Natural killer cell (primary cell): ENCODE results near the gene SERPINE2. TPM values are rescaled to one million over a fixed set of nuclear protein-coding genes. Genes with fewer than 3 reads are reported as not detected.

Experiments used
- ATAC-seq, 3 donors: fragments of 150-1000 bp in 2 of 3; fragments of 200-7000 bp in 1 of 3; cut with Tn5 transposase; 1 replicate in 1 of 3; 2 replicates in 2 of 3; pipeline ENCODE4 v1.10.0; 2021; ENCODE audit warnings: mild to moderate bottlenecking in 2 of 3, moderate library complexity in 2 of 3
- DNase-seq, 2 donors: peaks; one replicate each; pipeline versions ENCODE4 v3.0.0 to v3.0.0-alpha.2; 2013 to 2021; ENCODE audit warnings: mixed read lengths in 1 of 2
- H3K27ac ChIP-seq: one replicate; pipeline ENCODE4 v1.5.1; 2013; ENCODE audit warnings: mild to moderate bottlenecking, low read length
- H3K27me3 ChIP-seq: one replicate; pipeline ENCODE4 v1.6.1; 2013; ENCODE audit warnings: low read length; ENCODE audit not compliant: control insufficient read depth, insufficient read depth
- H3K36me3 ChIP-seq: one replicate; pipeline ENCODE4 v1.6.1; 2013; ENCODE audit warnings: low read length; ENCODE audit not compliant: control insufficient read depth, insufficient read depth
- H3K4me1 ChIP-seq: one replicate; pipeline ENCODE4 v1.6.1; 2013; ENCODE audit warnings: low read length; ENCODE audit not compliant: control insufficient read depth, insufficient read depth
- H3K4me3 ChIP-seq: one replicate; pipeline ENCODE4 v1.5.1; 2013; ENCODE audit warnings: low read length
- H3K9me3 ChIP-seq: one replicate; pipeline ENCODE4 v1.6.1; 2013; ENCODE audit warnings: low read length; ENCODE audit not compliant: control insufficient read depth, insufficient read depth
- H3K27ac Mint-ChIP-seq, 2 donors: one replicate each; pipeline ENCODE4 v1.8.0; 2022; ENCODE audit warnings: mild to moderate bottlenecking in 2 of 2, mixed read lengths in 2 of 2, moderate library complexity in 1 of 2
- H3K27me3 Mint-ChIP-seq, 2 donors: one replicate each; pipeline ENCODE4 v1.8.0; 2022; ENCODE audit warnings: low read depth in 2 of 2, mixed read lengths in 2 of 2
- H3K36me3 Mint-ChIP-seq: one replicate; pipeline ENCODE4 v1.8.0; 2022; ENCODE audit warnings: mixed read lengths
- H3K4me1 Mint-ChIP-seq, 2 donors: one replicate each; pipeline ENCODE4 v1.8.0; 2022; ENCODE audit warnings: mixed read lengths in 2 of 2
- H3K4me3 Mint-ChIP-seq: one replicate; pipeline ENCODE4 v1.8.0; 2022; ENCODE audit warnings: mild to moderate bottlenecking, moderate library complexity, mixed read lengths
- H3K9me3 Mint-ChIP-seq, 2 donors: one replicate each; pipeline ENCODE4 v1.8.0; 2022; ENCODE audit warnings: mixed read lengths in 2 of 2
- WGBS: methylation state at CpG from one replicate; pipeline ENCODE4 v1.1.7; 2013; ENCODE audit warnings: missing lambda C conversion rate; ENCODE audit not compliant: insufficient coverage; 5-methylcytosine and 5-hydroxymethylcytosine counted together
- intact Hi-C: fragments of 100-400 bp; cut with micrococcal nuclease; formaldehyde crosslinking; loops from one replicate; pipeline ENCODE4 v1.14.2; 2022
- total RNA-seq, 4 donors: library from RNA; stranded (reverse); fragments of 120-200 nt in 1 of 4; gene quantifications; one replicate each; pipeline versions ENCODE4 v1.2.3 to v1.2.4, GENCODE V29; 2013 to 2022
- TF ChIP-seq, protein P1 (sequence below): fragments of 200-600 bp; IDR thresholded peaks from one replicate; pipeline ENCODE4 v1.8.0; 2022; ENCODE audit warnings: antibody characterized with exemption

The SERPINE2 gene
- total RNA-seq, 3 donors from 2014 or later (not counting 1 experiment from before 2014, with no cell fraction given) = 3.5 to 14.6 (median 8.4) TPM

DNA sequence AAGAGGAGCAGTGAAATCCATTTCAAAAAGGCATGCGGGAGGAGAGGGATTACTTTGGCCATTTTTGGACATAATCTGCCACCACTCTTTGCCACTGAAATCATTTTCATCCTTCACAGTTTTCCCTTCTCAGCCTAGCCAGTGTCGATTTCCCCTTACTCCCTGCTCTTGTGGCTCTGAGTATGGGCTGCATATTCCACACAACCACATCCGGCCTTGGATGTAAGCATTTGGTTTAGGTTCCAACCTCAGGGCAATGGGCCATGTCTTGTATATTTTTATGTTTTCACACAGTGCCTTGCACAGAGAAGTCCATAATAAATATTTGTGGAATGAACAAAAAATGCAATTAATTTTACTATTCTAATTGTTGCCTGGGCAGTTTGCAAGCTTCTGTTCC, 7.7 kb upstream of the SERPINE2 start:
- TF ChIP-seq, protein P1, sequence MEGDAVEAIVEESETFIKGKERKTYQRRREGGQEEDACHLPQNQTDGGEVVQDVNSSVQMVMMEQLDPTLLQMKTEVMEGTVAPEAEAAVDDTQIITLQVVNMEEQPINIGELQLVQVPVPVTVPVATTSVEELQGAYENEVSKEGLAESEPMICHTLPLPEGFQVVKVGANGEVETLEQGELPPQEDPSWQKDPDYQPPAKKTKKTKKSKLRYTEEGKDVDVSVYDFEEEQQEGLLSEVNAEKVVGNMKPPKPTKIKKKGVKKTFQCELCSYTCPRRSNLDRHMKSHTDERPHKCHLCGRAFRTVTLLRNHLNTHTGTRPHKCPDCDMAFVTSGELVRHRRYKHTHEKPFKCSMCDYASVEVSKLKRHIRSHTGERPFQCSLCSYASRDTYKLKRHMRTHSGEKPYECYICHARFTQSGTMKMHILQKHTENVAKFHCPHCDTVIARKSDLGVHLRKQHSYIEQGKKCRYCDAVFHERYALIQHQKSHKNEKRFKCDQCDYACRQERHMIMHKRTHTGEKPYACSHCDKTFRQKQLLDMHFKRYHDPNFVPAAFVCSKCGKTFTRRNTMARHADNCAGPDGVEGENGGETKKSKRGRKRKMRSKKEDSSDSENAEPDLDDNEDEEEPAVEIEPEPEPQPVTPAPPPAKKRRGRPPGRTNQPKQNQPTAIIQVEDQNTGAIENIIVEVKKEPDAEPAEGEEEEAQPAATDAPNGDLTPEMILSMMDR = no peak
- H3K9me3 ChIP-seq = no peaks in the 10 kb centered on the region
- no peak overlapping the region for H3K4me3 ChIP-seq
- peaks cover 3% of the 10 kb centered on the region for H3K27me3 ChIP-seq
- no peak overlapping the region for H3K27ac ChIP-seq
- H3K4me1 ChIP-seq = no peaks in the 10 kb centered on the region
- Mint-ChIP-seq H3K36me3 (peaks cover 8% of the 10 kb centered on the region), H3K4me1 (no peaks in the 10 kb centered on the region), H3K27ac (no peak overlapping the region), H3K27me3 (peaks cover 36 to 46% of the 10 kb centered on the region in 2 donors), H3K9me3 (no peaks in the 10 kb centered on the region), H3K4me3 (no peak overlapping the region)
- H3K36me3 ChIP-seq = no peaks in the 10 kb centered on the region
- no peak for ATAC-seq
- intact Hi-C loops = no loop called here
- 100% methylated on average over 2 of the region's 3 CpGs for WGBS
- no peak for DNase-seq

DNA sequence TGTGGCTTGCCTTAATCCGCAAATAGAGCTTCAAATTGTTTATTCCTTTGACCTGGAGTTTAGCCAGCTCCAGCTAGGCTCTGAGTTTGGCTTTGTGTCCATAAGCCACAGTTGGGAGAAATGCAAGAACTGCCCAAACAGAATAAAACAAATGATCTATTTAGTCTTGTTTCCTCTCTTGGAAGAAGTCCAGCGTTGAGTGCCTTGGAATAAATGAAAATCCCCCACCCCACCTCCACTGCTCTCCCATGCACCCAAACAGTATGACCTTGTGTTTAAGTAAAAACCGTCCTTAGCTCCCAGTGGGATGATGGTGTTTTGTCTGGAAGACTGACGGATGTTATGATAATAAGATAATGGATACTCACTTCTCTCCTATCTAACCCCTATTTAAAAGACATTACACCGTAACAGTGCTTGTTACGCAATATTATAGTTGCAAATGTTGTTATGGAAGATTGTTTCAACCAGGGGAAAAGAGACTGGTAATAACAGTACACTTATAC, 3.2 kb upstream of the SERPINE2 start:
- Histone ChIP-seq H3K4me1 (peaks cover 13% of the 10 kb centered on the region), H3K9me3 (no peaks in the 10 kb centered on the region), H3K4me3 (no peak overlapping the region), H3K36me3 (no peaks in the 10 kb centered on the region), H3K27me3 (peaks cover 6% of the 10 kb centered on the region), H3K27ac (no peak overlapping the region)
- Mint-ChIP-seq H3K27ac (no peak overlapping the region), H3K9me3 (no peaks in the 10 kb centered on the region), H3K4me3 (no peak overlapping the region), H3K36me3 (no peaks in the 10 kb centered on the region), H3K4me1 (peaks cover 13 to 16% of the 10 kb centered on the region in 2 donors), H3K27me3 (peaks cover 31 to 42% of the 10 kb centered on the region in 2 donors)
- ATAC-seq (no peak), DNase-seq (no peak)
- 90% methylated on average over 2 of the region's 6 CpGs for WGBS
- TF ChIP-seq, protein P1 = no peak
- intact Hi-C loops = no loop called here

DNA sequence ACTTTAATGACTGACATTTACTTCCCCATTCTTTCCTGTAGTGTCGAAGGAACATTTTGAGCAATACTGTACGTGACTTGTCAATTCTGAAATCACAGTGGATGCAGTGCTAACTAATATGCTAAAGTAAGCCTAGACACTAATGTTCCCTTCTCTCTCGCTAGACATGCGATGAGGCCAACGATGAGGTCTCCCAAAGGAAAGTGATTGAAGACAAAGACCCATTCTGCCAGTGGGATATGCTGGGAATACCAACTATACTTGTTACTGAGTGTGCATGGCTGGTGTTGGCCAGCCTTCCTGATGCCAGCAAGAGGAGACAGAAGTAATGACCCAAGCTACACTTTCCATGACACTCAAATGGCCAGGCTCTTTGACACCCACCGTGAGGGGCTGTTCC, 2.5 kb upstream of the SERPINE2 start:
- H3K4me1 Mint-ChIP-seq = peaks cover 20 to 23% of the 10 kb centered on the region in 2 donors
- H3K9me3 ChIP-seq = no peaks in the 10 kb centered on the region
- peaks cover 6% of the 10 kb centered on the region for H3K27me3 ChIP-seq
- H3K27ac ChIP-seq = no peak overlapping the region
- 78% methylated on average over 6 of the region's 6 CpGs for WGBS
- no peak overlapping the region for H3K4me3 ChIP-seq
- TF ChIP-seq, protein P1 = no peak
- no peaks in the 10 kb centered on the region for H3K36me3 ChIP-seq
- peaks cover 15% of the 10 kb centered on the region for H3K4me1 ChIP-seq
- DNase-seq (no peak), ATAC-seq (no peak)
- intact Hi-C loops = no loop called here
- H3K4me3 Mint-ChIP-seq = no peak overlapping the region
- H3K27me3 Mint-ChIP-seq = peaks cover 31 to 46% of the 10 kb centered on the region in 2 donors
- H3K27ac Mint-ChIP-seq = no peak overlapping the region
- no peaks in the 10 kb centered on the region for H3K9me3 Mint-ChIP-seq
- no peaks in the 10 kb centered on the region for H3K36me3 Mint-ChIP-seq

DNA sequence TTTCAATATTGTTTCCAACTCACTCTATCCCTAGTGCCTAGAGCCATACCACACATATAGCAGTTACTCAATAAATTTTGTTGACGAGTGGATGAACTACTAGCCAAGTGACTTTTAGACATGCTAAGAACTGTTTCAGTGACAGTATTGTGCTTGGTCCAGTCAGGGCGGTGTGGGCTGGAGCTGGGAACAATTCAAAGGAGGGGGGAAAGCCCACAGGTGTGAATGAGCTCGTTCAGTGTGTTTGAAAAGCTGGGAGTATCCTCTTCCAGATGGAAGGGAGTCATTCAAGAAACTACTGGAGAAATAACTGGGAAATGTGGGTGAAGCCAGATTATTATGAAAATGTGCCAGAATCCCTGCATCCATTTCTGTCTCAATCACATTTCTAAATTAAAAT, 1.7 kb upstream of the SERPINE2 start:
- Mint-ChIP-seq H3K27me3 (peaks cover 36 to 49% of the 10 kb centered on the region in 2 donors), H3K9me3 (no peaks in the 10 kb centered on the region), H3K4me3 (peak overlapping the region; percentile 61), H3K36me3 (no peaks in the 10 kb centered on the region), H3K27ac (no peak overlapping the region), H3K4me1 (peaks cover 21 to 28% of the 10 kb centered on the region in 2 donors)
- H3K4me1 ChIP-seq = peaks cover 15% of the 10 kb centered on the region
- TF ChIP-seq, protein P1 = no peak
- no peaks in the 10 kb centered on the region for H3K36me3 ChIP-seq
- H3K4me3 ChIP-seq = no peak overlapping the region
- H3K27ac ChIP-seq = no peak overlapping the region
- peaks cover 6% of the 10 kb centered on the region for H3K27me3 ChIP-seq
- DNase-seq (no peak), ATAC-seq (no peak)
- no peaks in the 10 kb centered on the region for H3K9me3 ChIP-seq
- intact Hi-C loops = no loop called here
- WGBS = 64% methylated on average over 3 of the region's 3 CpGs
